NCI-H1436 (cell line): ENCODE measurements around the gene ZIC2.
"Not testable (repeated sequence)": the region's sequence is repeated elsewhere in the genome, so short reads cannot be mapped to it uniquely, and the experiment has no call there.

Experiments used
- DNase-seq: peaks from one replicate; lab custom pipeline; 2025; lab: John Stamatoyannopoulos, UW

ZIC2 gene

GRCh38 chr13:99981735-99982035, at the start of gene ZIC2:
Gene ZIC2, plus strand, starts transcription at chr13:99981784. Its CDS starts 281 bp downstream, at chr13:99982065.
- no peak for DNase-seq

GRCh38 chr13:99932912-99933311, 48.7 kb upstream of the ZIC2 start:
- DNase-seq = no peak

GRCh38 chr13:99935772-99936171, 45.8 kb upstream of the ZIC2 start:
- no peak for DNase-seq

GRCh38 chr13:99938635-99939034, 42.9 kb upstream of the ZIC2 start:
- no peak for DNase-seq

GRCh38 chr13:99941086-99941485, 40.5 kb upstream of the ZIC2 start:
- no peak for DNase-seq

- no peak for DNase-seq
Observed at GRCh38 chr13:99941911-99942310, 39.7 kb upstream of the ZIC2 start.

GRCh38 chr13:99944102-99944501, 37.5 kb upstream of the ZIC2 start:
- DNase-seq = no peak

- no peak for DNase-seq
Observed at GRCh38 chr13:99944606-99945005, 37.0 kb upstream of the ZIC2 start.

- DNase-seq = not testable (repeated sequence)
Observed at GRCh38 chr13:99945515-99945914, 36.1 kb upstream of the ZIC2 start.

GRCh38 chr13:99947666-99948065, 33.9 kb upstream of the ZIC2 start:
- no peak for DNase-seq

- DNase-seq = no peak
Observed at GRCh38 chr13:99948411-99948810, 33.2 kb upstream of the ZIC2 start.

- DNase-seq = no peak
Observed at GRCh38 chr13:99948907-99949678, 32.5 kb upstream of the ZIC2 start.

- no peak for DNase-seq
Observed at GRCh38 chr13:99949679-99950413, 31.7 kb upstream of the ZIC2 start.

- DNase-seq = not testable (repeated sequence)
Observed at GRCh38 chr13:99951666-99952065, 29.9 kb upstream of the ZIC2 start.

- DNase-seq = no peak
Observed at GRCh38 chr13:99953138-99953755, 28.3 kb upstream of the ZIC2 start.

GRCh38 chr13:99955107-99955746, 26.4 kb upstream of the ZIC2 start:
- DNase-seq = no peak

GRCh38 chr13:99955747-99956472, 25.7 kb upstream of the ZIC2 start:
- DNase-seq = no peak

GRCh38 chr13:99956473-99957349, 24.9 kb upstream of the ZIC2 start:
- no peak for DNase-seq

GRCh38 chr13:99958406-99959126, 23.0 kb upstream of the ZIC2 start:
- no peak for DNase-seq

- no peak for DNase-seq
Observed at GRCh38 chr13:99959127-99959539, 22.5 kb upstream of the ZIC2 start.
